H1 (cell line): ENCODE measurements around the gene GPC3. TPM values are rescaled to one million over a fixed set of nuclear protein-coding genes. Genes with fewer than 3 reads are reported as not detected.

Source experiments
- ATF3 ChIP-seq: IDR thresholded peaks from 2 replicates; pipeline ENCODE4 v1.6.1; 2011; ENCODE audit warnings: low read depth, mild to moderate bottlenecking, low read length; ENCODE audit not compliant: insufficient read depth
- BCL11A ChIP-seq, 2 experiments: IDR thresholded peaks; one replicate each; pipeline ENCODE4 v1.6.1; 2011; ENCODE audit warnings: low read depth in 2 of 2, low read length in 2 of 2, mild to moderate bottlenecking in 2 of 2
- CHD7 ChIP-seq: fragments of 300-600 bp; sonication (generic); IDR thresholded peaks from 2 replicates; pipeline ENCODE4 v1.7.1; 2012; ENCODE audit warnings: low read length, moderate library complexity, mild to moderate bottlenecking, inconsistent platforms; ENCODE audit not compliant: insufficient replicate concordance
- E2F6 ChIP-seq: IDR thresholded peaks from 2 replicates; pipeline ENCODE4 v1.6.1; 2012; ENCODE audit warnings: inconsistent platforms
- EZH2 ChIP-seq: fragments of 200-600 bp; sonication (generic); IDR thresholded peaks from 2 replicates; pipeline ENCODE4 v1.7.1; 2012; ENCODE audit warnings: low read depth, mild to moderate bottlenecking, moderate library complexity, low read length, inconsistent platforms; ENCODE audit not compliant: severe bottlenecking
- SIRT6 ChIP-seq: IDR thresholded peaks from one replicate; pipeline ENCODE4 v1.7.1; 2012; ENCODE audit warnings: low read length, inconsistent platforms
- SP1 ChIP-seq: IDR thresholded peaks from 2 replicates; pipeline ENCODE4 v1.6.1; 2011; ENCODE audit warnings: low read depth, low read length
- TBP ChIP-seq: IDR thresholded peaks from 2 replicates; pipeline ENCODE4 v1.6.1; 2011; ENCODE audit warnings: low read depth, low read length, improper control_type of control experiment
- polyA plus RNA-seq, 7 experiments: library from polyadenylated mRNA; depleted of rRNA in 3 of 7; stranded (reverse) in 5 of 7; unstranded in 2 of 7; fragments of >200 nt in 5 of 7; fragments of 200-250 nt in 2 of 7; gene quantifications; 1 replicate in 5 of 7; 2 replicates in 1 of 7; 4 replicates in 1 of 7; pipeline versions ENCODE4 v1.2.1 to v1.2.3, GENCODE V29; 2011 to 2013; ENCODE audit warnings: missing spikeins in 2 of 7, mixed read lengths in 2 of 7
- total RNA-seq: library from RNA; stranded (reverse); fragmentation: NEBNext Ultra II Directional; extraction: Animal tissue kit (Norgen Biotek cat#: 25700); gene quantifications from 2 replicates; pipeline ENCODE4 v1.2.1, GENCODE V29; 2021

Gene GPC3
- total and polyA plus RNA-seq, 2 of the 8 experiments (the other 6 are each of a cell fraction or from before 2014, with no cell fraction given) = 64.8 to 71.9 TPM

DNA sequence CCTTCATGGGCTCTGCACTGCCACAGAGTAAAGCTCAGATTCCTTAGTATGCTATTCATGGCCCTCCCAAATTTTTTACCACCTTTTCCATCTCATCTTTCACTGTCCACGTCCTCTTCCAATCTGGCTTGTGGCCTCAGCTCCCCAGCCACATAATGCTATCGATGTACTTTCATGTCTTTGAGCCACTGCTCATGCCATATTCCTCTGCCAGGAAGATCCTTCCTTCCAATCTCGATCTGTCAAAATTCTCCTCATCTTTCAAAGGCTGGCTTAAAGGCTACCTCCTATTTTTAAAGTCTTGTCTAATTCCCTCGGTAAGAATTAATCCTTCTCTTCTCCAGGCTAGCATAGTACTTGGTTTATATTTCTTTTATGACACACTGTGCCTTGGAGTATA, 336.8 kb downstream of the GPC3 start (continued):
- TF ChIP-seq CHD7 (no peak), E2F6 (no peak), EZH2 (no peak), TBP (no peak), SIRT6 (no peak), BCL11A (IDR thresholded peaks at IDR 0.05; ENCODE audit: low read depth in 2 of 2, low read length in 2 of 2) (no peak), ATF3 (no peak), SP1 (no peak)
